ENCODE data around the gene ADARB1.

ADARB1 gene

DNA sequence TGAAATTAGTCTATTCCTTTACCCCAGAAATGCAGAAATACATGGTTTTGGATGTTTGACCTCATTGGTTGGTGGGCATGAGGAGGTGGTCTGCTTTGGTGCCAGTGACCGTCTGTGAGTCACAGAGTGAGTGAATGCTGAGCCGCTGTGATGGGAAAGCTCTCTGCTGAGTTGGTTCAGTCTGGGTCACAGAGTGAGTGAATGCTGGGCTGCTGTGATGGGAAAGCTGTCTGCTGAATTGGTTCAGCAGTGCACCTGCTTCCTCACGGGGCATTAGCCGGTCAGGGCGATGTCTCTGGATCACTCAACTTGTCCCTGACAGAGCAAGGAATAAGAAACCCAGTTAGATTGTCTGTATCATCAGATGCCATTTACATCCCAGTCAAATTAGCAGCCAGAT, 40.8 kb downstream of the ADARB1 start:
- no peak overlapping the region for H3K9ac ChIP-seq
- peaks cover 21 to 89% (median 68%) of the 10 kb centered on the region in 10 experiments for H3K4me1 ChIP-seq
- H3K9me3 ChIP-seq (replicated peaks in 1 of 11), result peaks cover 0 to 30% (median 17%) of the 10 kb centered on the region in 11 experiments; a peak in 14 of 22 replicates
- peaks cover 6 to 73% (median 59%) of the 10 kb centered on the region in 11 experiments; a peak in 20 of 22 replicates for H4K20me1 ChIP-seq
- peaks cover 0 to 80% (median 0%) of the 10 kb centered on the region in 11 experiments; a peak in 7 of 22 replicates for H3K27me3 ChIP-seq
- no peak overlapping the region for H3K27ac ChIP-seq
- peaks cover 0 to 40% (median 24%) of the 10 kb centered on the region in 11 experiments; a peak in 17 of 22 replicates for H3K36me3 ChIP-seq
- TF ChIP-seq Cebpa-rat (IDR thresholded peaks at IDR 0.05), result no peak
- no peak overlapping the region for H3K4me3 ChIP-seq
- peak overlapping the region in 8 of 11 experiments; percentile 1 to 98 (median 69); a peak in 14 of 22 replicates for H3K4me2 ChIP-seq

DNA sequence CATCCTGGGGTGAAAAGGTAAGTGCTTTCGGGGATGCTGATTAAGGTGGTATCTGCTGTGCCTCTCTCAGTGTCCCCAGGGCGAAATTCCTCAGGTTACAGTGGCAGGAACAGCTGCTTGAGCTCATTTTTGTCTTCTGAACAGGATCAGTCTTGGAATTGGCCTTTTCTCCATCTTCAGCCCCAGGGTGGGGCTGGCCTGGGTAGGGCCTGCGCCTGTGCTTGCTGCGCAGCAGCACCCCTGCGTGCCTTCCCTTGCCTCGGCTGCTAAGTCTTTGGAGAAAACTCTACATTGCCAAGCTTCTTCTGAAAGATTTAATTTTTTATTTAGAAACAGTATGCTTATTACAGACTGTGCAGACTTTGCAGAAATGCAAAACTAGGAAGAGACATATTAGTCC, 41.7 kb downstream of the ADARB1 start:
- Histone ChIP-seq H4K20me1 (peaks cover under 1 to 73% (median 55%) of the 10 kb centered on the region in 11 experiments; a peak in 20 of 22 replicates), H3K4me1 (peaks cover 12 to 89% (median 68%) of the 10 kb centered on the region in 10 experiments), H3K9ac (no peak overlapping the region), H3K36me3 (peaks cover 0 to 44% (median 32%) of the 10 kb centered on the region in 11 experiments; a peak in 17 of 22 replicates), H3K27me3 (peaks cover 0 to 80% (median 0%) of the 10 kb centered on the region in 11 experiments; a peak in 7 of 22 replicates), H3K4me3 (no peak overlapping the region), H3K9me3 (replicated peaks in 1 of 11) (peaks cover 0 to 30% (median 17%) of the 10 kb centered on the region in 11 experiments; a peak in 14 of 22 replicates), H3K27ac (no peak overlapping the region), H3K4me2 (peak overlapping the region in 6 of 11 experiments; percentile 7 to 98 (median 39); a peak in 7 of 22 replicates)
- TF ChIP-seq Cebpa-rat (IDR thresholded peaks at IDR 0.05), result no peak

DNA sequence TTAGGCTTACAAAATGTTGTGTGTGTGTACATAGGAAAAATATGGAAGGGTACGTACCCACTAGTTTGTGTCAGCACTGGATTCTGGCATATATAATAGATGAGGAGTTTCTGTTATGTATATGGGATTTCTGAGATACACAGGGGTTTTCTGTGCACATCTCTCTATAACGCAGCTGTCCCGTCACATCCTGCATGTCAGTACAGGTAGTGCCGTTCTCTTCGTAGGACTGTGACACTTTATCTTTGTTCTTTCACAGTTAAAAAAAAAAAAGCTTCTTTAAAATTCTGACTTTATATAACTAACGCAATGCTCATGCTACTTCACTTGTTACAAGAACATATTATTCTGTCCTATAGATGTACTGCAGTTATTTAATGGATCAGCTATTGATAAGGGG, 42.9 kb downstream of the ADARB1 start:
- H3K9ac ChIP-seq, result no peak overlapping the region
- peaks cover 0 to 44% (median 32%) of the 10 kb centered on the region in 11 experiments; a peak in 17 of 22 replicates for H3K36me3 ChIP-seq
- H3K4me3 ChIP-seq, result no peak overlapping the region
- peaks cover 7 to 89% (median 68%) of the 10 kb centered on the region in 10 experiments for H3K4me1 ChIP-seq
- peaks cover 0 to 73% (median 52%) of the 10 kb centered on the region in 11 experiments; a peak in 18 of 22 replicates for H4K20me1 ChIP-seq
- H3K27ac ChIP-seq, result no peak overlapping the region
- H3K9me3 ChIP-seq (replicated peaks in 1 of 11), result peaks cover 0 to 30% (median 17%) of the 10 kb centered on the region in 11 experiments; a peak in 14 of 22 replicates
- no peak for TF ChIP-seq Cebpa-rat (IDR thresholded peaks at IDR 0.05)
- H3K27me3 ChIP-seq, result peaks cover 0 to 80% (median 0%) of the 10 kb centered on the region in 11 experiments; a peak in 7 of 22 replicates
- H3K4me2 ChIP-seq, result peak overlapping the region in 7 of 11 experiments; percentile 7 to 98 (median 41); a peak in 10 of 22 replicates

GRCh38 chr21:45118099-45118498, 43.7 kb downstream of the ADARB1 start:
- no peak overlapping the region for H3K9ac ChIP-seq
- H3K36me3 ChIP-seq, result peaks cover 0 to 44% (median 32%) of the 10 kb centered on the region in 11 experiments; a peak in 17 of 22 replicates
- no peak overlapping the region for H3K4me3 ChIP-seq
- H4K20me1 ChIP-seq, result peaks cover 0 to 73% (median 56%) of the 10 kb centered on the region in 11 experiments; a peak in 18 of 22 replicates
- peaks cover 0 to 80% (median 0%) of the 10 kb centered on the region in 11 experiments; a peak in 6 of 22 replicates for H3K27me3 ChIP-seq
- H3K9me3 ChIP-seq (replicated peaks in 1 of 11), result peaks cover 0 to 30% (median 17%) of the 10 kb centered on the region in 11 experiments; a peak in 14 of 22 replicates
- H3K4me2 ChIP-seq, result no peak overlapping the region
- TF ChIP-seq Cebpa-rat (IDR thresholded peaks at IDR 0.05), result no peak
- H3K4me1 ChIP-seq, result peaks cover 13 to 89% (median 68%) of the 10 kb centered on the region in 10 experiments
- no peak overlapping the region for H3K27ac ChIP-seq

DNA sequence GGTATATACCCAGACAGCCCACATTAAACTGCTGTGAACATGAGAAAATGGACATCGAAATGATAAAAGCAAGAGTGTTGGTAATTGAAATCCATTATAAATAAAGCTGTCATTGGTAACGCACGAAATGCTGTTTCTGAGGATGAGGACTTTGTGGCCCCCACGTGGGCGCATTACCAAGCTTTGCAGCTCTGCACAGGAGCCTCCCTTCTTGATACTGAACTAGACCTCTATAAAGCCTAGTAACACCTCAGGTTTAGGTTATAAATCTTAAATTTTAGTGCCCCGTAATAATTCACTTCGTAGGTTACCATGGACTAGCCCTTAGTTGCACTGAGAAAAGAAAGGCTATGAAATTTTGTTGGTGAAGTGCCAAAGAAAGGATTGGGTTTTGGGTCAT, 45.4 kb downstream of the ADARB1 start:
- TF ChIP-seq Cebpa-rat (IDR thresholded peaks at IDR 0.05), result no peak
- Histone ChIP-seq H3K4me3 (no peak overlapping the region), H3K27ac (no peak overlapping the region), H4K20me1 (peaks cover 0 to 75% (median 59%) of the 10 kb centered on the region in 11 experiments; a peak in 18 of 22 replicates), H3K4me2 (peak overlapping the region in 5 of 11 experiments; percentile 89 to 94 (median 92); a peak in 6 of 22 replicates), H3K27me3 (peaks cover 0 to 82% (median 0%) of the 10 kb centered on the region in 11 experiments; a peak in 6 of 22 replicates), H3K9ac (no peak overlapping the region), H3K9me3 (replicated peaks in 1 of 11) (peaks cover 0 to 30% (median 17%) of the 10 kb centered on the region in 11 experiments; a peak in 14 of 22 replicates), H3K4me1 (peaks cover 13 to 89% (median 70%) of the 10 kb centered on the region in 10 experiments), H3K36me3 (peaks cover 0 to 44% (median 28%) of the 10 kb centered on the region in 11 experiments; a peak in 17 of 22 replicates)

GRCh38 chr21:45120975-45121374, 46.6 kb downstream of the ADARB1 start:
- Histone ChIP-seq H3K4me1 (peaks cover 20 to 89% (median 70%) of the 10 kb centered on the region in 10 experiments), H3K27me3 (peaks cover 0 to 82% (median 0%) of the 10 kb centered on the region in 11 experiments; a peak in 6 of 22 replicates), H3K4me3 (no peak overlapping the region), H3K9ac (no peak overlapping the region; a peak in 1 of 22 replicates), H4K20me1 (peaks cover 0 to 75% (median 61%) of the 10 kb centered on the region in 11 experiments; a peak in 18 of 22 replicates), H3K36me3 (peaks cover 0 to 41% (median 27%) of the 10 kb centered on the region in 11 experiments; a peak in 17 of 22 replicates), H3K4me2 (peak overlapping the region in 8 of 11 experiments; percentile 70 to 94 (median 90); a peak in 15 of 22 replicates), H3K9me3 (replicated peaks in 1 of 11) (peaks cover 0 to 30% (median 17%) of the 10 kb centered on the region in 11 experiments; a peak in 14 of 22 replicates), H3K27ac (0 out of 22 replicates have a peak overlapping the region, but pooled peaks of 1 of the 11 experiments have one; percentile 20)
- TF ChIP-seq Cebpa-rat (IDR thresholded peaks at IDR 0.05), result no peak

DNA sequence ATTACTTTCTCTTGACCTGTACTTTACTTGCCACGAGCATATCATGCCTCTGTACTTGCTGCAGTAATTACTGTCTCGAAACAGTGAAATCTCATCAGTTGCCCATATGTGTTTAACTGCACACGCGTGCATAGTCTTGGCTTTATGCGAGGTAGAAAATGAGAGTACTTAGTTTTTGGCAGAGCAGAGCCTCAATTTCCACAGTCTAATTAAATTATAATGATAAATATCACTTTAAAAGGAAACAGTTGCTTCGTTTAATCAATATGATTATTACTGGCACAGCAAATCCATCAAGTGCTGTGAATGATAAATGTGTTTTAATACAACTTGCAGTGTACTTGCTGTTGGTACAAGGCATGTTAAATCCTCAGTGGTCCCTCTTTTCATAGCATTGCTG, 47.6 kb downstream of the ADARB1 start:
- peaks cover 0 to 23% (median 12%) of the 10 kb centered on the region in 11 experiments; a peak in 14 of 22 replicates for H3K9me3 ChIP-seq (replicated peaks in 1 of 11)

DNA sequence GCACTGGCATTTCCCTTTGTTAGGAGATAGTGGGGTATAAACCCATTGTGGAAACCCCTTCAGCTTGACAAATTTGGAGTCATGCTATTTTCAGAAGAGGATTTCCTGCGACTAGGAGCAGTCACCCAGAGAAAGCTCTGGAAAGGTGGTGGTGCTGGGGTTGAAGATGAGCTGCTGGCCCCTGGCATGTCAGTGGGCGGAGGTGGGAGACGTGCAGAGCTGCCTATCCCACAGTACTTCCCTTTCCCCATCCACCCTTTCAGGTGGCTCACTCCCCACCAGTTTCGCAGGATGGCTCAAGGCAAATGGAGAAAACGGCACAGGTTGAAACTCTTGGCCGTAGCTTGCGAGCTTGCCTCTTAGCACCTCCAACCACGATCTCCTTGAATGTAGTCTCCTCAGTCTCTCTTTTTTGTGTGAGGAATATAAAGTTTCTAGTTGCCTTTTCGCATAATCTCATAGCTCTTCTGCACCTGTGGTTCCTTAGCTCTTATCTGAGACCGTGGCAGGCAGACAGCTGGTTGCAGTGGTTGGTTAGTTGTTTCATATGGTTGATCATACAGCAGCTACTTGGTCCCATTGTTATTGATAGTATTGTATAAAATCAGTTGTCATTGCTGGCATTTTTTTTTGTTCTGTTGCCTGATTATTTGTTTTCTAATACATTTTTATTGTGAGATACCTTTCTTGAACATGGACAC, 48.2 kb downstream of the ADARB1 start:
- Histone ChIP-seq H3K4me2 (peak overlapping the region; percentile 29 to 94 (median 79)), H3K27ac (peak overlapping the region in 3 of 11 experiments; percentile 1 to 20 (median 5); a peak in 4 of 22 replicates), H3K4me1 (peaks cover 20 to 91% (median 78%) of the 10 kb centered on the region in 10 experiments), H3K4me3 (peak overlapping the region in 2 of 10 experiments; percentile 23 to 32; a peak in 2 of 20 replicates), H3K36me3 (peaks cover 0 to 25% (median 14%) of the 10 kb centered on the region in 11 experiments; a peak in 15 of 22 replicates), H3K9ac (peak overlapping the region in 3 of 11 experiments; percentile 41 to 53 (median 42); a peak in 5 of 22 replicates), H4K20me1 (peaks cover 0 to 84% (median 66%) of the 10 kb centered on the region in 11 experiments; a peak in 18 of 22 replicates), H3K9me3 (replicated peaks in 1 of 11) (peaks cover 0 to 17% (median 10%) of the 10 kb centered on the region in 11 experiments; a peak in 12 of 22 replicates), H3K27me3 (peaks cover 0 to 92% (median 0%) of the 10 kb centered on the region in 11 experiments; a peak in 6 of 22 replicates)
- no peak for TF ChIP-seq Cebpa-rat (IDR thresholded peaks at IDR 0.05)

More for the DNA sequence above, 47.6 kb downstream of the ADARB1 start:
- peak overlapping the region in 2 of 11 experiments; percentile 1 to 20; a peak in 3 of 22 replicates for H3K27ac ChIP-seq
- peaks cover 0 to 86% (median 0%) of the 10 kb centered on the region in 11 experiments; a peak in 6 of 22 replicates for H3K27me3 ChIP-seq
- no peak for TF ChIP-seq Cebpa-rat (IDR thresholded peaks at IDR 0.05)
- H3K36me3 ChIP-seq, result peaks cover 0 to 31% (median 20%) of the 10 kb centered on the region in 11 experiments; a peak in 16 of 22 replicates
- H3K4me3 ChIP-seq, result peak overlapping the region in 2 of 10 experiments; percentile 23 to 32; a peak in 2 of 20 replicates
- H3K4me2 ChIP-seq, result peak overlapping the region; percentile 29 to 94 (median 79)
- H3K4me1 ChIP-seq, result peaks cover 20 to 89% (median 74%) of the 10 kb centered on the region in 10 experiments
- H3K9ac ChIP-seq, result peak overlapping the region in 3 of 11 experiments; percentile 41 to 53 (median 42); a peak in 5 of 22 replicates
- peaks cover 0 to 78% (median 61%) of the 10 kb centered on the region in 11 experiments; a peak in 18 of 22 replicates for H4K20me1 ChIP-seq

Measured in BLaER1 treated with 17β-estradiol and CSF1 and Interleukin-3, amounts not matched to agents 10 nM and 100 nM (cell line).